GM18951 (cell line): Measurements from ENCODE around the gene SORBS2.
"Not testable (repeated sequence)": the region's sequence is repeated elsewhere in the genome, so short reads cannot be mapped to it uniquely, and the experiment has no call there.

Experiments used
- POLR2A ChIP-seq: IDR thresholded peaks from 4 replicates; pipeline ENCODE4 v1.6.1; 2011; ENCODE audit warnings: mild to moderate bottlenecking; ENCODE audit not compliant: insufficient read length, insufficient read depth; ENCODE audit errors: extremely low read depth
- in situ Hi-C: fragments of 300-500 bp; cut with MboI; formaldehyde crosslinking; loops from one replicate; pipeline ENCODE4 v1.12.0; 2022; ENCODE audit warnings: low sequenced_read_pairs, mixed read lengths, inconsistent platforms; ENCODE audit not compliant: unreplicated experiment

SORBS2 gene

DNA sequence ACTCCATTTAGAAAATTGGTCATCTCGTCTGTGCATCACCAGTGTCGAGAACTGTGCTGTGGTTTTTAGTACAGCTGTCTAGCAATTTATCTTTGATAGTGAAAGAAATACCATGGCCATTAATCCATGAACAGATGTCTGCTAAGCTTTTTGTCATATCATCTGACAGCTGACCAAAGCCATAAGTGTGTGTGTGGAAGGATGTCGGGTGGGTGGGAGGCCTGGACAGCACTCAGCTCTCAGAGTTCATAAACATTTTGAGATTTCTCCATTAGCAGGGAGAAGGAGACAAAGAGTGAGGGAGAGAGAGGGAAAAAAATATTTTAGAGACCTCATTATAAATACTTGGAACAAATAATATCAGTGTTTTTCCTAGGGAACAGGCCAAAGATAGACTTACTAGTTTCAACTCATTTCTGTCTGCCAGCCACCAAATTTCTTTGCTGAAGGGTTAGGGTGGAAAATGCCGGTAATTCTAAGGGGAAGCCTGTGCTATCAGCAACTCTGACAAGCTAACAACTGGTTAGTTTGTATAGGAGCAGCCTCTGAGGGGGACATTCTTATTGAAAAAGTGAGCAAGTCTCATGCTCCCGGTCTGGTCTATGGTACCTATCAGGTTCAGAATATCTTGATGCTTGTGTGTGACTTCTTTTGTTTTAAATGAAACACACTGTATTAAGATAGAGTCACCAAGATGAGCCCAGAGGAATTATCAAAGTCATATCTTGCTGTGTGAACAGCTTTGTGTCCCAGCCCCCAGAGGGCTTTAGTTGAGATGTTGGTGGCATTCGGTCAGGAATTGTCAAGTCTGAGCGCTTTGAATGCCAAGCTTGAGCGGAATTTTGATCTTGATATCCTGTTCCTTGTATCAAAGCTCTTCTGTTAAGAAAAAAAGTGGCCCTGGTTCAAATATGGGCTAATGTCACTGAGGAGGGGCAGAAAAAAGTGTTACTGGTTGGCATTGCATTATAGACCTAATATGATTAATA is 234.7 kb downstream of the SORBS2 start:
- TF ChIP-seq POLR2A = no peak
- in situ Hi-C loops = no loop called here

DNA sequence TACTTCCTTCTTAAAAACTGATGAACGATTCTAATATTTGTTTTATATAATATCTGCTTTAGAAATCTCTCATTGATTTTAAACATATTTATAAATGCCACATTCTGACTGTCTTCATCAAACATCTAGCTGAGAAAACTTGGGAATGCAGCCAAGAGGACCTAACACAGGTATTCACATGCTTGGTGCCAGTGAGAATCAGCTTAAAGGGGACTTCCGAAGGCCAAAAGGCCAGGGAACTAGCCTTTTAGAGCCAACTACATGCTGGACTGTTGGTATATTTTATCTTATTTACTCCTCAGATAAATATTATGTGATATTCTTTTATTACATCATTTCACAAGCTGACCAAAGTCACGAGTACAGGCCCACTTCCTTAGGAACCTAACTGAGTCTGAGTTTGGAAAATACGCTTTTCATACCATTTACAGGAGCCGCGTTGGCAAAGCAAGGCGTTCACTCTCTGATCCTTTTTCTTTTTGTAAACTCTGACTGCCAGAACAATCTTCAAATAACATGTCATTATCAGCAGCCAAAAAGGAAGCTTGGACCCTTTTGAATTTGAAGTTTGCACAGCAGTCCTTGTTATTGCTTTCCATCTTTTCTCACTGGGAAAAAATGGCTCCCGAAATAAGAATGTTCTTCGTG is 235.6 kb downstream of the SORBS2 start:
- in situ Hi-C loops = no loop called here

GRCh38 chr4:185573651-185574199 is 238.3 kb downstream of the SORBS2 start:
- no peak for TF ChIP-seq POLR2A
- in situ Hi-C loops = no loop called here

More for the DNA sequence above, 235.6 kb downstream of the SORBS2 start:
- TF ChIP-seq POLR2A = no peak

GRCh38 chr4:185570727-185571126 is 241.3 kb downstream of the SORBS2 start:
- in situ Hi-C loops = no loop called here
- TF ChIP-seq POLR2A = no peak

DNA sequence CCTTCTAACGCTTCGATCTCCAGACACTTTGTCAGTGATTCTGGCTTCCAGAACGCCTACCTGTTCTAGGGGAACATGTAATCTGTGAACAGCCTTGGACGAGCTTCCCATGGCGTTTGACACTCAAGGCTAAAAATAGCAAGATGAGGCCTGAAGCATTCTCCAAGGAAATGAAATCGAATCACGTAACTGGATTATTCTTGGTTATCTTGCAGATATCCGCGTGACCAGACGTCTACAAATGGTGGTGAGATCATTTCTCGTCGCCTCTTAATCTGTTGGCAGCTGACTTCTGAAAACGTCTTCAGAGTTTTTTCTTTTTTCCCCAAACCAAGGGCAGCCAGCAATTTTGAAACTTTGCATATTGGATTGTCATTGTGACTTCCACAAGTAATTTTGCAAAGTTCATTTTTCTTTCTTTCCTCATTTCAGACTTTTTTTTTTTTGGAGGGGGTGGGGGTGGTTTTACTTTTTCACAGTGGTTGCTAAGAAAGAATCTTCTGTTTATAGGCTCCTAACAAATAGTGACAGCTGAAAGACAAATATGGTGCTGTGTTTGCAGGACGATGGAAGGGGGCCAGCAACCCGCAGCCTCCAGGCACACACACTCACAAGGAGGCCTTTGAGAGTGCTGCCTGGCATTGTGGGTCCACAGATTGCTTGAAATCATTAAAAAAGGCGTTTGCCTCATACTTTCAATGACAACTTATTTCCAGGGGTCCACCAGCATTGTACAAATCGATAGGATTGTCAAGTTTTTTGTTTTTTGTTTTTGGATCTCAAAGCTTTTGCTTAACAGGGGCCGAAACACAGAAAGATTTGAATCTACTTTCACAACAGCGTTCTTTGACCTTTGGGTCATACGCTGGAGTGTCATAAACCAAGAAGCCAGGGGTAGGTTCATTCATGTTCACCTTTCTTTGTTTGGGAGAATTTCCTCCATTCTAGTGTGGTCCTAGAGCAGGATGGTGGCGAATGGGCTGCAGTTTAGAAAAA is 244.3 kb downstream of the SORBS2 start:
- no peak for TF ChIP-seq POLR2A
- in situ Hi-C loops = no loop called here

- in situ Hi-C loops = no loop called here
- no peak for TF ChIP-seq POLR2A
These were observed 245.0 kb downstream of the SORBS2 start for GRCh38 chr4:185566972-185567371.

GRCh38 chr4:185566425-185566824 is 245.6 kb downstream of the SORBS2 start:
- no peak for TF ChIP-seq POLR2A
- in situ Hi-C loops = no loop called here

GRCh38 chr4:185565696-185566095 is 246.3 kb downstream of the SORBS2 start:
- in situ Hi-C loops = no loop called here
- TF ChIP-seq POLR2A = no peak

DNA sequence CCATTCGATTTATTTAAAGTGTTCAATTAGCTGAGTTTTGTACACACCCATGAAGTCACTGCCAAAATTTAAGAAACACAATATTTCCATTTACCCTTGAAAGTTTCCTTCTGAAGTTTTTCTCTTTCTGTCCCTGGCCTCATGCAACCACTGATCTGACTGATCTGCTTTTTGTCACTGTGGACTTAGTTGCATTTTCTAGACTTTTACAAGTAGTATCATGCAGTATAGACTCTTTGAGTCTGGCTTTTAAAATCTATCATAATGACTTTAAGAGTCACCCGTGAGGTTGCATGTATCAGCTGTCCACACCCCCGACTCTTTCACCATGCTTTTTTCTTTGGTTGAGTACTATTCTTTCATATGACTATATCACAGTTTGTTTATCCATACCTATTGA is 247.6 kb downstream of the SORBS2 start:
- in situ Hi-C loops = no loop called here
- no peak for TF ChIP-seq POLR2A

DNA sequence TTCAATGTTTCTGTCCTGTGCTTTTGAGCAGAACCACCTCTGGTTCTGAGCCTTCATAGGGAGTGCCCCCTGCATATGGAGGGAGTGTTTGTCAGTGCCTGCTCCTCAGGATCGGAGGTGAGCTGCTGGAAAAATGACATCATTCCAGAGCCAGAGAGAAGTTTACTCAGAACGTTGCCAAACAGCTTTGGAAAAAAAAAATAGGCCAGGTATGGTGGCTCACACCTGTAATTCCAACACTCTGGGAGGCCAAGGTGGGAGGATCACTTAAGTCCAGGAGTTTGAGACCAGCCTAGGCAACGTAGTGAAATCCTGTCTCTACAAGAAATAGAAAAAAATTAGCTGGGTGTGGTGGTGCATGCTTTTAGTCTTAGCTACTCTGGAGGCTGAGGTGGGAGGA is 249.5 kb downstream of the SORBS2 start:
- TF ChIP-seq POLR2A = no peak
- in situ Hi-C loops = no loop called here

DNA sequence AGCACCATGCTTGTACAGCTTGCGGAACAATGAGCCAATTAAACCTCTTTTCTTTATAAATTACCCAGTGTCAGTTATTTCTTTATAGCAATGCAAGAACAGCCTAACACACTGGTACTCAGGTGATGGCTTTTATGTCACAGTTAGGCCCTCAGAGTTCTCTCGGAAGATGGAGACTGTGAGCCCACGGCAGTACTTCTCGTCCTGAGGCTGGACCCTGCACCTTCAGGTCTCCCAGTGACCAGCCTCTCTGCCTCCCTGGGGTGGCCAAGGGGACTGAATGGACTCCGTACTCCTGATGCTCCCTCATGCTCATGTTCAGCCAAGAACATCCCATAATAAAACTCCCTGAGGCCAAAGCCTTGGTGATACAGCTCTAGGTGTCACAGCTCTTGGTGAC is 251.7 kb downstream of the SORBS2 start:
- TF ChIP-seq POLR2A = no peak
- in situ Hi-C loops = no loop called here

DNA sequence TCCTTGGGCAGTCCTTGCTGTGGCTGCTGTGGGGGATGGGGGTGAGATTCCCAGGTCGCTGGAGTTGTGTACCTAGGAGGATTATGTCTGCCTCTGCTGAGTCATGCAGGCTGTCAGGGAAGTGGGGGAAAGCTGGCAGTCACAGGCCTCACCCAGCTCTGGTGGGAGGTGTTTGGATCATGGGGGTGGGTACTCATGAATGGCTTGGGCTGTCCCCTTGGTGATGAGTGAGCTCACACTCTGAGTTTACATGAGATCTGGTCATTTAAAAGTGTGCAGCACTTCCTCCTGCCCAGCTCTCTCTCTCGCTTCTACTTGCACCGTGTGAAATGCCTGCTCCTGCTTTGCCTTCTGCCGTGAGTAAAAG is 252.1 kb downstream of the SORBS2 start:
- in situ Hi-C loops = no loop called here
- TF ChIP-seq POLR2A = no peak

DNA sequence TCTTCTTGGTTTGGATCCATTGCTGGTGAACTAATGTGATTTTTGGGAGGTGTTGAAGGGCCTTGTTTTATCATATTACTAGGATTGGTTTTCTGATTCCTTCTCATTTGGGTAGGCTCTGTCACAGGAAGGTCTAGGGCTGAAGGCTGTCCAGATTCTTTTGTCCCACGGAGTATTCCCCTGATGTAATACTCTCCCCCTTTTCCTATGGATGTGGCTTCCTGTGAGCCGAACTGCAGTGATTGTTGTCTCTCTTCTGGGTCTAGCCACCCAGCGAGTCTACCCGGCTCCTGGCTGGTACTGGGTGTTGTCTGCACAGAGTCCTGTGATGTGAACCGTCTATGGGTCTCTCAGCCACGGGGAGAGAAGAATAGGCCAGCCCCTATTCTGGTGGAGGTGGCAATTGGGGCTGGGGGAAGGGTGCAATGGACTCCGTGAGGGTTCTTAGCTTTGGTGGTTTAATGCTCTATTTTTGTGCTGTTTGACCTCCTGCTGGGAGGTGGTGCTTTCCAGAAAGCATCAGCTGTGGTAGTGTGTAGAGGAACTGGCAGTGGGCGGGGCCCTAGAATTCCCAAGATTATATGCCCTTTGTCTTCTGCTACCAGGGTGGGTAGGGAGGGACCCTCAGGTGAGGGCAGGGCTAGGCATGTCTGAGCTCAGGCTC is 252.6 kb downstream of the SORBS2 start:
- in situ Hi-C loops = not testable (repeated sequence)
